Measurements from ENCODE around the gene AOPEP.

The AOPEP gene

DNA sequence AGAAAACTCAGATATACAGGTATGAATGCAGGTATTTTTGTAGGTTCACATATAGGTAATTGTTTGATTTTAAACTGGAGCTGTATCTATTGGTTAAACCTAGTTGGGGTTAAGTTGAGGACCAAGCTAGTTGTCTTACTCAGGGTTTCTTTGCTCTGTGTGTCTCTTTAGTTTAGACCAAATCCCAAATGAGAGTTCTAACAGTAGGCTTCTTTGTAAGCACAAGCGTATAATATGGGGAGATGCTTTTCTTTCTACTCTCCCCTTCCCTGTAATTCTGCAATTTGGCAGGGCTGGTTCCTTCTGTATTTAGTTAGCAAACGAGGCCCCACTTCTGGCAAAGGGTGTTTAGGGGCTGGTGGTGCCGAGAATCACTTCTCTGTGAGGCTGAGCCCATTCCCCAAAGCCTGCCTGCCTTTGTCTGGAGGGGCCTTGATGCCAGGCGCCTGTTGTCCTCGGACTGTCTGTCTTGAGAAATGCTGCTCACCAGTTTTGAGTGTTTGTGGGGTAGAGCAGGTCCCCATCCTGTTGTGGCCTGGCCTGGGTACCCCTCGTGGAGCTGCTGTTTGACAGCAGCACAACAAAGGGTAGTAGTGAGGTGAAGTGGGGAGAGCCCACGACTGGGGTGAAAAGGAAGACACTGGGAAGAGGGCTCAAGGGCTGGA is 331.8 kb downstream of the AOPEP start:
- Histone ChIP-seq H3K79me2 (ENCODE audit: control insufficient read depth, low read length) (no peaks in the 10 kb centered on the region), H3F3A (ENCODE audit: control insufficient read depth, insufficient read depth) (no peaks in the 10 kb centered on the region), H4K20me1 (ENCODE audit: control insufficient read depth, insufficient read depth, low read depth, low read length) (no peaks in the 10 kb centered on the region), H3K4me1 (ENCODE audit: control insufficient read depth, low read length) (no peaks in the 10 kb centered on the region), H3K9me3 (ENCODE audit: control insufficient read depth, insufficient read depth, low read length) (no peaks in the 10 kb centered on the region), H3K36me3 (ENCODE audit: control insufficient read depth, low read length) (no peaks in the 10 kb centered on the region), H3K4me2 (ENCODE audit: low read length) (no peak overlapping the region), H3K27me3 (ENCODE audit: control insufficient read depth, low read length) (no peaks in the 10 kb centered on the region), H3K9me2 (replicated peaks; ENCODE audit: control insufficient read depth, low read length) (no peaks in the 10 kb centered on the region), H3K27ac (ENCODE audit: low read depth, low read length) (no peak overlapping the region), H3K4me3 (ENCODE audit: low read length) (no peak overlapping the region)
- TF ChIP-seq CTCF (IDR thresholded peaks at IDR 0.05; ENCODE audit: low read depth, low read length, poor library complexity, severe bottlenecking) (no peak), EZH2phosphoT487 (IDR thresholded peaks at IDR 0.05; ENCODE audit: borderline replicate concordance, low read length) (no peak)

DNA sequence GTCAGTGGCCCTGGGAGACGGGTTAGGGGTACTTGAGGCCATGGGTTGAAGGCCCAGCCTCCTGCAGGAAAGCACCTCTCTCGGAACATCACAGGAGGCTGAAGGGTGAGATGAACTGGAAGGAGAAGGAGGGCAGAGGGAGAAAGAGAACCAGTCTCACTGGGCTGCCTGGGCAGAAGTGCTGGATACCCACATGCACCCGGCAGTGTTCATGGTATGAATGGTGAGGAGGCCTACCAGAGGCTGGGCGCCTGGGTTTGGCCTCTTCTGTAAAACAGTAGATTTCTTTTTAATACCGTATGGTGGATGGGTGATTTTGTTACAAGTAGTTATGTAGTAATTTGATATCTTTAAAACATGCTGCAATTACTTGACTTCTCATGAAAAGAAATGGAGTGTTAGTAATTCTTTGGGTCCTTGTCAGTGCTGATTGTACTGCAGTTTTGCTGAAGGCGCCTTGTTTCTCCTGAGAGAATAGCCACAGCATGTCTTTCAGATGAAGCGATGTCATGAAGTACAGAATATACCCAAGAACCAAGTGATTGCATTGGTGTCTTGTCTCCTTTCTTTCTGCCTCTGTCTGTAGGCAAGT is 332.4 kb downstream of the AOPEP start:
- Histone ChIP-seq H3K9me3 (ENCODE audit: control insufficient read depth, insufficient read depth, low read length) (no peaks in the 10 kb centered on the region), H4K20me1 (ENCODE audit: control insufficient read depth, insufficient read depth, low read depth, low read length) (no peaks in the 10 kb centered on the region), H3K9me2 (replicated peaks; ENCODE audit: control insufficient read depth, low read length) (no peaks in the 10 kb centered on the region), H3K4me2 (ENCODE audit: low read length) (no peak overlapping the region), H3K4me1 (ENCODE audit: control insufficient read depth, low read length) (no peaks in the 10 kb centered on the region), H3F3A (ENCODE audit: control insufficient read depth, insufficient read depth) (no peaks in the 10 kb centered on the region), H3K36me3 (ENCODE audit: control insufficient read depth, low read length) (no peaks in the 10 kb centered on the region), H3K27me3 (ENCODE audit: control insufficient read depth, low read length) (no peaks in the 10 kb centered on the region), H3K79me2 (ENCODE audit: control insufficient read depth, low read length) (no peaks in the 10 kb centered on the region), H3K27ac (ENCODE audit: low read depth, low read length) (no peak overlapping the region), H3K4me3 (ENCODE audit: low read length) (no peak overlapping the region)
- TF ChIP-seq CTCF (IDR thresholded peaks at IDR 0.05; ENCODE audit: low read depth, low read length, poor library complexity, severe bottlenecking) (no peak), EZH2phosphoT487 (IDR thresholded peaks at IDR 0.05; ENCODE audit: borderline replicate concordance, low read length) (no peak)

DNA sequence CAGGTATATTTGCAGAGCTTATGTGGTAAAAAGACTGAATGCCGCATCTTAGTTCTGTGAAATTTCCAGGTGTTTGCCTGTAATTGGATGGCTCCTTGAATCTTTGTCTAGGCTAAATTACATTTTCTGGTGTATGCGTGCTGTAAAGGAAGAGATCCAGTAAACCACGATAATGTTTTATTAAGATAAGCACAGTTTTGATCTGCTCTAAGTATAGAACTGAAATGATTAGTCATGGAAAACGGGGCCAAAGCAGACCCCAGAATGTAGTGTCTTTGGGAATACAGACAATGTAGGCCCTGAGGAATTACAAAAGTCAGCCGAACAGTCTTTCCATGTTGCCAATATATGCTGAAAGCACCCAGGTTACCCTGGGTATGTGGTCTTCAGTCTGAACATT is 333.7 kb downstream of the AOPEP start:
- Histone ChIP-seq H3F3A (ENCODE audit: control insufficient read depth, insufficient read depth) (no peaks in the 10 kb centered on the region), H3K9me2 (replicated peaks; ENCODE audit: control insufficient read depth, low read length) (no peaks in the 10 kb centered on the region), H3K36me3 (ENCODE audit: control insufficient read depth, low read length) (no peaks in the 10 kb centered on the region), H3K4me1 (ENCODE audit: control insufficient read depth, low read length) (no peaks in the 10 kb centered on the region), H3K4me3 (ENCODE audit: low read length) (no peak overlapping the region), H4K20me1 (ENCODE audit: control insufficient read depth, insufficient read depth, low read depth, low read length) (no peaks in the 10 kb centered on the region), H3K4me2 (ENCODE audit: low read length) (no peak overlapping the region), H3K27me3 (ENCODE audit: control insufficient read depth, low read length) (no peaks in the 10 kb centered on the region), H3K9me3 (ENCODE audit: control insufficient read depth, insufficient read depth, low read length) (no peaks in the 10 kb centered on the region), H3K27ac (ENCODE audit: low read depth, low read length) (no peak overlapping the region), H3K79me2 (ENCODE audit: control insufficient read depth, low read length) (no peaks in the 10 kb centered on the region)
- TF ChIP-seq EZH2phosphoT487 (IDR thresholded peaks at IDR 0.05; ENCODE audit: borderline replicate concordance, low read length): no peak
- no peak for TF ChIP-seq CTCF (IDR thresholded peaks at IDR 0.05; ENCODE audit: low read depth, low read length, poor library complexity, severe bottlenecking)

Data from DOHH2 (cell line).